ENCODE data around the gene KRTAP1-1.
"Not testable (repeated sequence)": the region's sequence is repeated elsewhere in the genome, so short reads cannot be mapped to it uniquely, and the experiment has no call there.

Gene KRTAP1-1

GRCh38 chr17:41040783-41041571 is at the start of gene KRTAP1-1:
TSS of gene KRTAP1-1 (minus strand) at chr17:41041450. CDS start at chr17:41041397, 53 bp downstream.
- not testable (repeated sequence) for H3K9me3 Mint-ChIP-seq; H3K4me1 Mint-ChIP-seq (ENCODE audit: low read depth); H3K27ac Mint-ChIP-seq; H3K36me3 Mint-ChIP-seq (ENCODE audit: low read depth); H3K4me3 Mint-ChIP-seq
- H3K27me3 Mint-ChIP-seq, result peaks cover 20% of the 10 kb centered on the region

DNA sequence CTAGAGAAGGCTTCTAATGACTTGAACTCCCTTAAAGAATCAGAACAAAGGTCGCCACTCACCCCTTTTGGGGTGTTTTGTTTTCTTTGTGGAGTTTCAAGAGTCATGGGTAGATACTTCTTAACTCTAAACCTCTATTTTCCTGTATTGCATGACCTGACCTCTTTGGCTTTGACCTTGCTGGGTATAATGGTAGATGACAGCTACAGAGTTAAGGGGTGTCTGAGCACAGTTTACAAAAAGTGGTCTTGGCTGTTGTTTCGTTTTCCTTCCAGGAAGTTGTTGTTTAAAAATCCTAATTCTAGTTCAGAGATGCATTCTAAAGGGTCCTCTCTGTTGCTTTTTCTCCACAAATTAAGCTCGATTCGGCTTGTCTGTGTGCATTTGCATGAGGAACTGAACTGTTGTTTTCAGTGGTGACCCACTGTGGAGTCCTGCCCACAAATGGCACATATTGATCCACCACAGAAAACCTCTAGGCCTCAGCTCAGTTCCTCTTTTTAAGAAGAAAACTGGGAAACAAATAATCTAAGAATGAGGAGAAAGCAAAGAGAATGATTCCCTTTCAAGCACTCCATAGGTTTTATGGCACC is 47.6 kb upstream of the KRTAP1-1 start:
- not testable (repeated sequence) for H3K4me1 Mint-ChIP-seq (ENCODE audit: low read depth); H3K4me3 Mint-ChIP-seq; H3K27me3 Mint-ChIP-seq; H3K9me3 Mint-ChIP-seq; H3K27ac Mint-ChIP-seq; H3K36me3 Mint-ChIP-seq (ENCODE audit: low read depth)

DNA sequence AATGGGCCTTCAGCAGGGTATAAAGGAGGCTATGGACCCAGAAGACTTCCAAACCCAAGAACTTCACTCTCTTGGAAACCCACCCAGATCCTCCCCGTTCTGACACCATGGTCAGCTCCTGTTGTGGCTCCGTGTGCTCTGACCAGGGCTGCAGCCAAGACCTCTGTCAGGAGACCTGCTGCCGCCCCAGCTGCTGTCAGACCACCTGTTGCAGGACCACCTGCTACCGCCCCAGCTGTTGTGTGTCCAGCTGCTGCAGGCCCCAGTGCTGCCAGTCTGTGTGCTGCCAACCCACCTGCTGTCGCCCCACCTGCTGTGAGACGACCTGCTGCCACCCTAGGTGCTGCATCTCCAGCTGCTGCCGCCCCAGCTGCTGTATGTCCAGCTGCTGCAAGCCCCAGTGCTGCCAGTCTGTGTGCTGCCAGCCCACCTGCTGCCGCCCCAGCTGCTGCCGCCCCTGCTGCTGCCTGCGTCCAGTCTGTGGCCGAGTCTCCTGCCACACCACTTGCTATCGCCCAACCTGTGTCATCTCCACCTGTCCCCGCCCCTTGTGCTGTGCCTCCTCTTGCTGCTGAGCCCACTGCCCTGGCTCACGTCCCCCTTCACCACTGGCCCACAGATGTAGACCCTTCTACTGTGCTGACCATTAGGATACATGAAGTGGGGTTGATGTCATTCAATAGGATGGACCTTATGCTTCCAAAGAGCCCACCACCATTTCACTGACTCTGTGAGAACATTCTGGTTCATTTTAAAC is 43.0 kb upstream of the KRTAP1-1 start, which contains the start of gene KRTAP4-7:
Gene KRTAP4-7 (plus strand): TSS at position 51 of the 757 bp plus-strand sequence. CDS start 57 bp downstream, at position 108.
- H3K4me3 Mint-ChIP-seq; H3K36me3 Mint-ChIP-seq (ENCODE audit: low read depth); H3K9me3 Mint-ChIP-seq; H3K4me1 Mint-ChIP-seq (ENCODE audit: low read depth); H3K27ac Mint-ChIP-seq: not testable (repeated sequence)
- H3K27me3 Mint-ChIP-seq, result peaks cover 13% of the 10 kb centered on the region

DNA sequence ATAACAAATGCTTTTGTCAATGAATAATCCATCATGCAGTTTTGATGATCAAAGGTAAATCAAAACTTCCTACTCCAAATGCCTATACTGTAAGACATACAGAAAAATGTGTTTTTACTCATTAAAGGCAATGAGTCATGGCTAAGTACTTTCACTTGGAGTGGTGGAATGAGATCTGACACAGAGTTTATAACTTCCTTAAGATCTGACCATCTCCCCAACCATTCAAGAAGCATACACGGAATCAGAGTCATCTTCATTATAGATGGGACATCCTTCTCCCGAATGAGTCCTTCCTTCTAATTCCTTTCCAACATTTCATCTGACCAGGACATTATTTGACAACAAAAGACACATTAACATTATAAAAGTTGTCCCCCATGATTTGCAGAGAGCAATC is 42.2 kb upstream of the KRTAP1-1 start:
- not testable (repeated sequence) for H3K4me3 Mint-ChIP-seq; H3K9me3 Mint-ChIP-seq; H3K36me3 Mint-ChIP-seq (ENCODE audit: low read depth); H3K27ac Mint-ChIP-seq; H3K4me1 Mint-ChIP-seq (ENCODE audit: low read depth)
- peaks cover 13% of the 10 kb centered on the region for H3K27me3 Mint-ChIP-seq

DNA sequence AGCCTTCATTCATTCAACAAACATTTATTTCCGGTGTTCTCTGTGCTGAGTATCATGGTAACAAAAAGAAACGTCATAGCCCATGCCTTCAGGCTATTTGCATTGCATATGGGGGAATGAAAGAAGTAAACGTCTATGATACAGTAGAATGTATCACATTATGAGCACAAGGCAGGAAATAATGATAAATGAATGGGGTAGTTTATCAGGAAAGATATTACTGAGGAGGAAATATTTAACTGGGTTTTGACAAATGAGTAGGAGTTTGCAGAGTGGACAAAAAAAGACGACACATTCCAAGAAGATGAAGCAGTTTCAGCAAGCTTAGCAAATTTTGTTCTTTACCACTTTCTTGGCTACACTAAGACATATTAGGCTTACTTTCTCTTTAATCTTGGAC is 41.4 kb upstream of the KRTAP1-1 start:
- Mint-ChIP-seq H3K9me3 (no peaks in the 10 kb centered on the region), H3K4me1 (ENCODE audit: low read depth) (no peaks in the 10 kb centered on the region), H3K36me3 (ENCODE audit: low read depth) (no peaks in the 10 kb centered on the region)

DNA sequence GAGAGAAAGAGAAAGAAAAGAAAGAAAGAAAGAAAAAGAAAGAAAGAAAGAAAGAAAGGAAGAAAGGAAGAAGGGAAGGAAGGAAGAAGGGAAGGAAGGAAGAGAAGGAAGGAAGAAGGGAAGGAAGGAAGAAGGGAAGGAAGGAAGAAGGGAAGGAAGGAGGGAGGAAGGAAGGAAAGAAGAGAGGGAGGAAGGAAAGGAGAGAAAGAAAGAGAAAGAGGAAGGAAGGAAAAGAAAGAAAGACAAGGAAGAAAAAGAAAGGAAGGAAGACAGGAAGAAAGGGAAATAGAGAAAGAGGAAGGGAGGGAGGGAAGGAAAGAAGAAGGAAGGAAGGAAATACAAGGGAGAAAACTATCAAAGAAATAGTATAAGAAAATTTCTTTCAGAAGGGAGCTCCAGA is 35.5 kb upstream of the KRTAP1-1 start:
- no peak overlapping the region for H3K27ac Mint-ChIP-seq
- H3K4me1 Mint-ChIP-seq (ENCODE audit: low read depth), result no peaks in the 10 kb centered on the region
- no peaks in the 10 kb centered on the region for H3K9me3 Mint-ChIP-seq
- H3K4me3 Mint-ChIP-seq, result no peak overlapping the region
- no peaks in the 10 kb centered on the region for H3K36me3 Mint-ChIP-seq (ENCODE audit: low read depth)
- peaks cover 12% of the 10 kb centered on the region for H3K27me3 Mint-ChIP-seq

More for the DNA sequence above, 41.4 kb upstream of the KRTAP1-1 start:
- Mint-ChIP-seq H3K27me3 (peaks cover 13% of the 10 kb centered on the region), H3K27ac (no peak overlapping the region), H3K4me3 (no peak overlapping the region)

DNA sequence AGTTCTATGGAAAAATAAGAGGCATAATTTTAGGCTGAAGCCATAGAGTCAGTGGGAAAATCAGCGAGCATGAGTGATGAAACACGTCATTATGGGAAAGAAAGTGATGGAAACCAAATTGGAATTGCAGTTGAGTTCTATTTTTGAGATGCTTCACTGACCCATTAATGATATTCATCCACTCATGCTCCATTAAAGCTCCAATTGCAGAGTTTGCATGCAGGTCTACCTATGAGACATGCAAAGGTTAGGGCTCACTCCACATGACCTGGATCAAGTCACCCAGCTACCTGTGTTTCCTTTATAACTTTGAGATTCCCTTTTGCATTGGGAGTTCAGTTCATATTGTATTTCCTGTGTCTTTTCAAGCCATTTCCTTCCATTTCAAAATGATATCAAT is 32.4 kb upstream of the KRTAP1-1 start:
- Mint-ChIP-seq H3K4me1 (ENCODE audit: low read depth) (no peaks in the 10 kb centered on the region), H3K4me3 (no peak overlapping the region), H3K27me3 (peaks cover 5% of the 10 kb centered on the region), H3K27ac (no peak overlapping the region), H3K36me3 (ENCODE audit: low read depth) (no peaks in the 10 kb centered on the region), H3K9me3 (no peaks in the 10 kb centered on the region)

DNA sequence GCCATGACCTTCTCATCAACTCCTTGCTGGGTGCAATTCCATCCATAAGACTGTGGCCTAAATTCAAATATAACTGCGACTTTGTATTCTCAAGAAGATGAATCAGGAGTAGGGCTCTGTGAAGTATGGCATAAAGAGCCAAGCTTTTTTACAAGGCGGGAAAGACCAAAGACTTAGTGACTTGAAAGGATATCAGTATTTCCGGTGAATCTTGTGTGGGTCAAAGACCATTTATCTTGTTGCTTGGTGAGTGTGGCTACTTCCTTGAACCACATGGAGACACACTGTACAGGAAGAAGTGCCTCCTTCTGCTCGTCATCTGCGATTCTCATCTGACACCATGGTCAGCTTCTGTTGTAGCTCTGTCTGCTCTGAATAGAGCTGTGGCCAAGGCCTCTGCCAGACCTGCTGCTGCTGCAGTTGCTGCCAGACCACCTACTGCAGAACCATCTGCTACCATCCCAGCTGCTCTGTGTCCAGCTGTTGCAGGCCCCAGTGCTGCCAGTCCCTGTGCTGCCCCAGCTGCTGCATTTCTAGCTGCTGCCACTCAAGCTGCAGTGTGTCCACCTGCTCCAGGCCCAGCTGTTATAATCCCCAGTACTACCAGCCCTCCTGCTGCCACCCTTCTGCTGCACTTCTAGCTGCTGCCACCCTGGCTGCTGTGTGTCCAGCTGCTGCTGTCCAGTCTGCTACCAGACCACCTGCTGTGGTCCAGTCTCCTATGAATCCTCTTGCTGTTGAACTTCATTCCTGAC is 30.5 kb upstream of the KRTAP1-1 start:
- no peaks in the 10 kb centered on the region for H3K36me3 Mint-ChIP-seq (ENCODE audit: low read depth)
- no peaks in the 10 kb centered on the region for H3K4me1 Mint-ChIP-seq (ENCODE audit: low read depth)
- peaks cover 5% of the 10 kb centered on the region for H3K27me3 Mint-ChIP-seq
- no peak overlapping the region for H3K4me3 Mint-ChIP-seq
- no peak overlapping the region for H3K27ac Mint-ChIP-seq
- H3K9me3 Mint-ChIP-seq, result no peaks in the 10 kb centered on the region

DNA sequence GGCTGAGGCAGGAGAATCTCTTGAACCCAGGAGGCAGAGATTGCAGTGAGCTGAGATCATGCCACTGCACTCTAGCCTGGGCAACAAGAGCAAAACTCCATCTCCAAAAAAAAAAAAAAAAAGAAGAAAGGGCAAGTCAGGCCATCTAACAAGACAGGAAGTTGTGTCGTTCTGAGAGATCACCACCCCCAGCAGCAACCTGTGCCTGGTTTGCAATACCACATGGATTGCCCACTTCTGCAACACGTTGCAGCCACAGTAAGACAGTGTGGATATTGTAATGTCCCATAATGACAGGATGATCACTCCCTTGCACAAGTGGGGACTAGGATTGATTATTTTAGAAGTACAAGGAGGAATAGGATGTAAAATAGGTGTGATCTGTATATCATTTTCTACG is 27.8 kb upstream of the KRTAP1-1 start:
- H3K4me3 Mint-ChIP-seq, result no peak overlapping the region
- H3K9me3 Mint-ChIP-seq, result no peaks in the 10 kb centered on the region
- H3K27me3 Mint-ChIP-seq, result no peaks in the 10 kb centered on the region
- H3K27ac Mint-ChIP-seq, result no peak overlapping the region
- H3K4me1 Mint-ChIP-seq (ENCODE audit: low read depth), result peaks cover 4% of the 10 kb centered on the region
- H3K36me3 Mint-ChIP-seq (ENCODE audit: low read depth), result no peaks in the 10 kb centered on the region

- H3K36me3 Mint-ChIP-seq (ENCODE audit: low read depth), result no peaks in the 10 kb centered on the region
- no peak overlapping the region for H3K4me3 Mint-ChIP-seq
- no peak overlapping the region for H3K27ac Mint-ChIP-seq
- peaks cover 4% of the 10 kb centered on the region for H3K4me1 Mint-ChIP-seq (ENCODE audit: low read depth)
- H3K27me3 Mint-ChIP-seq, result no peaks in the 10 kb centered on the region
- no peaks in the 10 kb centered on the region for H3K9me3 Mint-ChIP-seq
Observed at GRCh38 chr17:41067281-41067680, 26.0 kb upstream of the KRTAP1-1 start.

DNA sequence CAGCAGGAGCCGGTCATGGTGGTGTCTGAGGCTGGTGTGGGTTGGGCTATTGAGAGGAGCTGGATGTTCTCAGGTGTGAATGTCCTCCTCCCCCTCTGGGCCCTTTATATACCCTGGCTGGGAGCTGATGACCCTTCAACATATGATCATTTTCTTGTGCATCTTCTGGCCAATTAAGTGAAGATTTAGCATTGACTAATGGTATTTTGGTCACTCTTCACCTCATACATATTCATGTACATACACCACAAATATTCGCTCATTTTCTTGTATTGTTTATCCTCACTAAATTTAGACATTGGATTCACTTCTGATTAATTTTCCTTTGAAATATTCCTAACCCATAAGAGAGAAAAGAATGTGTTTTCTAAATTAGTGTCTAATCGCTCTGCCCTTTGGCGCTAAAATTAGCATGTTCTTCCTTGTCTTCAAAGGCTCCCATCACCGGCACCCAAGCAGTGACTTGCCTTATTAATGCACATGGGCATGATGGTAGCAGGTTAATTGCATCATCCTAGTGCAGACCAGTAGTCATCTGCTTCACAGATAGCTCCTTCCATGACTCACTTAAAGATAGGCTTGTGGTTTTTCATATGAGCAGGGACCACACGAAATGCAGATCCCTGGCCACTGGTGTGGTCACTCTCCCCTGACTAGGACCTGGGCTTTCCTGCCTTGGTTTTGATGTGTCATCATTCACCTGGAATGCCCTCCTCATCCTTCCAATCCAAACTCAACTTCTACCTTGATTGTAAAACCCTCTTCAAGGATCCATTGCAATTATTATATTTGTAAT is 24.8 kb upstream of the KRTAP1-1 start, which contains the start of gene KRTAP2-4:
Gene KRTAP2-4 (minus strand): TSS at position 51 of the 796 bp plus-strand sequence. CDS start 34 bp downstream, at position 17.
- peaks cover 4% of the 10 kb centered on the region for H3K4me1 Mint-ChIP-seq (ENCODE audit: low read depth)
- peaks cover 3% of the 10 kb centered on the region for H3K27me3 Mint-ChIP-seq
- no peaks in the 10 kb centered on the region for H3K36me3 Mint-ChIP-seq (ENCODE audit: low read depth)
- no peak within 1 kb of the TSS for H3K4me3 Mint-ChIP-seq
- no peaks in the 10 kb centered on the region for H3K9me3 Mint-ChIP-seq
- no peak within 1 kb of the TSS for H3K27ac Mint-ChIP-seq

GRCh38 chr17:41065016-41065689 is 23.9 kb upstream of the KRTAP1-1 start:
- H3K27ac Mint-ChIP-seq; H3K4me3 Mint-ChIP-seq; H3K9me3 Mint-ChIP-seq; H3K4me1 Mint-ChIP-seq (ENCODE audit: low read depth); H3K36me3 Mint-ChIP-seq (ENCODE audit: low read depth): not testable (repeated sequence)
- H3K27me3 Mint-ChIP-seq, result peaks cover 11% of the 10 kb centered on the region

DNA sequence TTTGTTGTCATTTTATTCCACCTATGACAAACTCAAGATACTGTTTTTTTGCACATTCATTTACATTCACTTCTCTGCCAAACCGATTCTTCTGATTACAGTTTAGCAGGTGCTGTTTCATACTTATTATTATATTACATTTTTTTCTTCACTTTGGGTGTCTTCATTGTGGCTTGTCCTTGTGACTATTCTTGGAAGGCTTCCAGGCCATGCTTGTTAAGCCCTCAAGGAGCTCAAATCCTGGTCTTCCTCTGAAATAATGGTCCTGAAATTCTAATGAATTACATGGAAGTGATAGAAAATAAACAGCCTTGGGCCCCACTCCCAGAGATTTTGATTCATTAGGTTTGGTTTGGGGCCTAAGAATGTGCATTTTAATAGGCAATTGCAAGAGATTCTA is 23.1 kb upstream of the KRTAP1-1 start:
- Mint-ChIP-seq H3K4me3 (no peak overlapping the region), H3K27ac (no peak overlapping the region), H3K9me3 (no peaks in the 10 kb centered on the region), H3K27me3 (peaks cover 16% of the 10 kb centered on the region), H3K4me1 (ENCODE audit: low read depth) (peaks cover 4% of the 10 kb centered on the region), H3K36me3 (ENCODE audit: low read depth) (no peaks in the 10 kb centered on the region)
